Measurements from ENCODE around the gene EIPR1.

DNA sequence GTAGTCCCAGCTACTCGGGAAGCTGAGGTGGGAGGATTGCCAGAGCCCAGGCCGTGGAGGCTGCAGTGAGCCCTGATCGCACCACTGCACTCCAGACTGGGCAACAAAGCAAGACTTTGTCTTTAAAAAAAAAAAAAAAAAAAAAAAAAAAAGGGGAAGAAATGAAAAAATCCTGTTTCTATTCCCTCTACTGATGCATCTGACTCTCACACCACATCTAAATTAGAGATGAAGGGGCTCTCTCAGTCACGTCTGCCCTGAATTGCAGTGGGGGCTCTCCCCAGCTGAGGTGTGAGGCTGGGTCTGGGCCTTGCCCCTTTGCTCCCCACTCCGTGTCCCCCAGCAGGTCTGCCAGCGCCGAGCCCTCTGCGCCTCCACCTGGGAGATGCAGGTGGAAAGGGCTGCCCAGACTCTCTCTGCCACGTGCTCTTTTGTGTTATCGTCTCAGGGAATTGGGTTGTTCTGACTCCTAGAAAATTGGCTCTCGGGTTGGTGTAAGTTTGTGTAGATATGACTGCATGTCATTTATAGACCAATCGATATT is 32.1 kb upstream of the EIPR1 start:
- TF ChIP-seq, protein P1, sequence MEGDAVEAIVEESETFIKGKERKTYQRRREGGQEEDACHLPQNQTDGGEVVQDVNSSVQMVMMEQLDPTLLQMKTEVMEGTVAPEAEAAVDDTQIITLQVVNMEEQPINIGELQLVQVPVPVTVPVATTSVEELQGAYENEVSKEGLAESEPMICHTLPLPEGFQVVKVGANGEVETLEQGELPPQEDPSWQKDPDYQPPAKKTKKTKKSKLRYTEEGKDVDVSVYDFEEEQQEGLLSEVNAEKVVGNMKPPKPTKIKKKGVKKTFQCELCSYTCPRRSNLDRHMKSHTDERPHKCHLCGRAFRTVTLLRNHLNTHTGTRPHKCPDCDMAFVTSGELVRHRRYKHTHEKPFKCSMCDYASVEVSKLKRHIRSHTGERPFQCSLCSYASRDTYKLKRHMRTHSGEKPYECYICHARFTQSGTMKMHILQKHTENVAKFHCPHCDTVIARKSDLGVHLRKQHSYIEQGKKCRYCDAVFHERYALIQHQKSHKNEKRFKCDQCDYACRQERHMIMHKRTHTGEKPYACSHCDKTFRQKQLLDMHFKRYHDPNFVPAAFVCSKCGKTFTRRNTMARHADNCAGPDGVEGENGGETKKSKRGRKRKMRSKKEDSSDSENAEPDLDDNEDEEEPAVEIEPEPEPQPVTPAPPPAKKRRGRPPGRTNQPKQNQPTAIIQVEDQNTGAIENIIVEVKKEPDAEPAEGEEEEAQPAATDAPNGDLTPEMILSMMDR (conservative IDR thresholded peaks at IDR 0.05; ENCODE audit: low read depth in 2 of 2), result no peak
- TF ChIP-seq REST (IDR thresholded peaks at IDR 0.05; ENCODE audit: unreplicated experiment), result no peak
- TF ChIP-seq POLR2AphosphoS5 (IDR thresholded peaks at IDR 0.05; ENCODE audit: low read depth), result no peak
- no peak for TF ChIP-seq EZH2 (IDR thresholded peaks at IDR 0.05; ENCODE audit: low read depth, unreplicated experiment)
- no peak for TF ChIP-seq ZNF331 (CRISPR knock-in tag; IDR thresholded peaks at IDR 0.05; ENCODE audit: low read depth)
- TF ChIP-seq EZH2phosphoT487 (IDR thresholded peaks at IDR 0.05; ENCODE audit: unreplicated experiment), result no peak
- TF ChIP-seq CREB1 (CRISPR knock-in tag; IDR thresholded peaks at IDR 0.05; ENCODE audit: low read depth), result no peak
- no peak for TF ChIP-seq ZNF114 (CRISPR knock-in tag; IDR thresholded peaks at IDR 0.05)
- TF ChIP-seq JUNB (IDR thresholded peaks at IDR 0.05; ENCODE audit: unreplicated experiment), result no peak
